GM19372 (cell line): ENCODE results near the gene ZBTB21.

Source experiments
- ATAC-seq: cut with Tn5 transposase; IDR thresholded peaks from one replicate; pipeline ENCODE4 v1.9.1; 2021; ENCODE audit warnings: mild to moderate bottlenecking, low read depth, moderate library complexity; ENCODE audit not compliant: unreplicated experiment

Gene ZBTB21

DNA sequence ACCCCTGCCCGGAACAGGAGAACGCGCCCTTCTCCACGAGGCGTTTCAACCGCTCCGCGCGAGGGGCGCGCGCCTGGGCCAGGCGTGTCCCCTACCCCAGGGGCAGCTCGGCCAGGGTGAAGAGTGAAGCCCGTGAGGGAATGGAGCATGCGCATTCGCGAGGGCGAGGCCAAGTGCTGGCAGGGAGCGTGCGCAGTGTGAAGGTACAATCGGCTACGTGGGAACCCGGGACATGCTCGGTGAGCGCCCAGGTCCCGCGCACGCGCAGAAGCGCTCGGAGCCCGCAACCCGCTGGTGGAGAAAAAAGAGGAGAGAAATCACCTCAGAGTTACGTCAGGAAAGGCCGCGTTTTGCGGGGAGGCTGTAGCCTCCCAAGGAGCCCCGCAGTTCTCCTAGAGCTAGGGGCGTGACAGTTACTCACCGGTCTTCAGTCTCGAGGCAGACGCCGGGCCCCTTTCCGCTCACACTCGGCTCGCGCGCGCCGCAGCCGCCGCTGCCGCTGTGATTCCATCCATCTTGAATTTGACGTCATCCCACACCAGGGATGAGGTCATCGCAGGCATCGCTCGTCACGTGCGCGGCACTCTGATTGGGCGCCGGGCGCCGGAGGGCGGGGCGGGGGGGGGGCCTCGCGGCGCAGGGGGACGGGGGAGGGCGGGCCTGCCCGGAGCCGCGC lies at the start of gene ZBTB21:
Gene ZBTB21 (minus strand): TSS at position 530 of the 676 bp plus-strand sequence. CDS start 16,265 bp downstream, outside the sequence.
- peak; percentile 63 for ATAC-seq

DNA sequence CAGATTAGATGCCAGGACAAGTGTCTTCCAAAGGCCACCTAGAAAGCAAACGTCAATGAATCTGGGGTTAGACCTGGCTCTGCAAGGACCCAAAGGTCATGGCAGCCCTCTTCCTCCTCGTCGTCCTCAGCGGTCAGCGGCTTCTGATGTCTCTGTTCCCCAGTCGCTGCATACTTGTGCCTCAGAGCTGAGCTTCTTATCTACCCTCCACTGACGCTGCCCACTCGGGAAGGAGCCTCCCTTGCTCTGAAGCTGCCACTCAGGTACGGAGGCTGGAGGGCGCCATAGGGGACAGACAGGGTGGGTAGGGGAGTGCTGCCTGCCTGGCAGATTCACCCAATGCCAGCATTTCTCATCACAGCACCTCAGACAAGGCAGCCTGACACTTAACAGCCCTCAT lies 49.6 kb upstream of the ZBTB21 start:
- no peak for ATAC-seq

DNA sequence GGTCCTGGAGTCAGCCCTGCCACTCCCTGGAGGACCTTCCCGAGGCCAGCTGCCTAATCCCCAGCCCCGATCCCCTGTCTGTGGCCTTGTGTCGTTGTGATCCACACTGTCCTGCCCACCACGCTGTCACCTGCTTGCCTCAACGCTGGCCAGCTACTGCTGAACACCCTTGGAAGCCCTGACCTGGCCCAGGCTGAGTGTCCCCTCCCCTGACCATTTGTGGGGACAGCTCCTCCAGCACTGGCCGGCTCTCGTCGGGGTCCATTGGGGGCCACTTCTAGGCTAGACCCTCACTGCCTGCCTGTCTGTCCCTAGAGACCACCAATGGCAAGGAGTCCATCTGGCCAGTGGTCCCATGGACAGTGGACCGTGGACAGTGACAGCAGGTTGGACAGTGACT lies 49.0 kb upstream of the ZBTB21 start:
- no peak for ATAC-seq

DNA sequence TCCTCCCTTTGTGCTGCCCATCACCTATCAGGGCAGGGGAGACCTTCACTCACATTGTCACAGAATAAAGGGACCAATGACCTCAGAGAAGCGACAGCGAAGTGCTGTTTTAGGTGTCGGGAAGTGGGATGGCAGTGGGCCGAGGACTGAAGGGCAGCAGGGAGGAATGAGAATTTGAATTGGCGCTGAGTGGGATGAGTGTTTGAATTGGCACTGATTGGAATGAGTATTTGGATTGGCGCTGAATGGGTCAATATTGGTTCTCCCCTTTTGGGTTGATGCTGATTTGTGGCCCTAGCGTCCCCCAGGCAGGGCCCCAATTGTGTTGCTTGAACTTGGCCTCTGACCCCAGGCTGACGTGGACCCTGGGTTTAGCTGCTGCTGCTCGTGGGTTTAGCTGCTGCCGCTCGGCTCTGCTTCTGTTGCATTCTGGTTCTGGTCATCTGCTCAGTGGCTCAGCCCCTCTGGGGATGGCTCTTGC lies 48.5 kb upstream of the ZBTB21 start:
- ATAC-seq = no peak

GRCh38 chr21:42057851-42058437 lies 47.8 kb upstream of the ZBTB21 start:
- no peak for ATAC-seq

DNA sequence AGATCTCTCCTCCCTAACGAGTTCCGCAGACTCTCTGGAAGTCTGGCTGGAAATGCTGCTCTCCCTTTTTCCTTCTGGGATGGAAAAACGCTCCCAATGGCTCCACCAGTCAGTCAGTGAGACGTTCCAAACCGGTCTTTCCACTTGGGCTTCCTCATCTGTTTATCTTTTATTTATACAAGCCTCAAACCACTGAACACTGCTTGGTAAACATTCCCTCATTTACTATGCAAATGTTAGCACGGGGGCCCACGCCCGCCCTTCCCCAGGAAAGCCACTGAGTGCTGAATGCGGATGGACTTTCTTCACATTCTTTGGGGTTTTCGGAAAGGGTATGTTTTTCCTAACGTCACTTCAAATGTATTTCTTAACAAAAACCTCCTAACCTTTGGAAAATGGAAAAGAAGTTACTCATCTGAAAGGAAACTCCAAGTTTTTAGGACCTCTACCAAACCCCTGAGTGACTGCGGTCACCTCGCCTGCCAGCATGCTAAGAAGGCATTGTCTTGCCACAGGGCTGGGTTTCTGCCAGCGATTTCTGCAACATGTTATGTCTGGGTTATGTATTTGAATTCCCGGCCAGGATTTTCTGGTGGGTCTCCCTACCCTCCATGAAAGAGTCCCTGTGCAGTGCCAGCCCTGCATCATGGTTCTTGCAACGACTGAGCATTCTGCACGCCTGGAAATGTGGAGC lies 47.0 kb upstream of the ZBTB21 start:
- no peak for ATAC-seq

DNA sequence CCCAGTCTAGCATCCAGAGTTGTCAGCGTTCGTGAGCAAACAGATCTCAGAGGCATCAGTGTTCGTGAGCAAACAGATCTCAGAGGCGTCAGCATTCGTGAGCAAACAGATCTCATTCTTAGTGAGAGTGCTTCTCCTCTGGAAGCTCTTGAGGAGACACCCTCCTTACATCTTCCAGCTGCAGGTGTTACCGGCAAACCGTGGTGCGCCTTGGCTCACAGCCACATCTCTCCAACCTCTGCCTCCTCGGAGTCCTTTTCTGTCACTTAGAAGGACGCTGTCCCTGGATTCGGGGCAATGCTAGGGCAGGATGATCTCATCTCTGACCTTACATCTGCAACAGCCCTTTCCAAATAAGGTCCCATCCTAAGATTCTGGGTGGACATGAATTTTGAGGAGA lies 46.3 kb upstream of the ZBTB21 start:
- no peak for ATAC-seq

DNA sequence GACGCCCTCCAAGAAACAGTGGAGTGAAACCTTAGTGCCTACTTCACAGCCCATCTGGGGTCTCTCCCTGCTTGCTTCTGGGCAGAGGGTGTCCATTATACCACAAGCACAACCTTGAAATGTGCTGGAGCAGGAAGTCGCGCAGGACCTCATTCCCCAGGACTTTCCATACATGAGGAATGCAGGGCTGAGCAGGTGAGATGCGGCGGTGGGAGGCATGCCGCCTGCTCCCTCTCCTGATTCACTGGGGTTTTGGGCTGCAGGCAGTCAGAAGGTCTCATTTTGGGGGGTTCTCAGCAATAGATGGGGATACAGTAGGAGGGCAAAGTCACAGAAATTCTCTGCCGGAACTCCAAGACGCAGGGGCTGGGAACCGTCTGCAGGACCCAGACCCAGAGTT lies 45.3 kb upstream of the ZBTB21 start:
- no peak for ATAC-seq

DNA sequence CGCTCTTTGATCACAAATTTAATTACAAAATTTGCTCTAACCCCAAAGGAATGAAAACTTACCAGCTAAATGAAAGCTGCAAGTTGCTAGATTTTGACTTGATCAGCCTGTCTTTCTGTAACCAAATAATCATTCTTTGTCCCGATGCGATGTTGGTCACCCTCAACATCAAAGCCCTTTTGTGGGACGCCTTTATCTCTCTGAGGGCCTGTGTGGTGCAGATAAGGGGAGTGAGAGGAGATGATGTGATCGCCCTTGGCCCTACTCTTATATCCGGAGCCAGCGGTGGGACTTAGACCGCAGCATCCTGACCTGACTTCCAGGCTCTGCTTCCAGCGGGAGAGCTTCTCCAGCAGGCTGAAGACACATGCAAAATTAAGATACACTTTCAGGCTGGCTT lies 41.6 kb upstream of the ZBTB21 start:
- no peak for ATAC-seq

DNA sequence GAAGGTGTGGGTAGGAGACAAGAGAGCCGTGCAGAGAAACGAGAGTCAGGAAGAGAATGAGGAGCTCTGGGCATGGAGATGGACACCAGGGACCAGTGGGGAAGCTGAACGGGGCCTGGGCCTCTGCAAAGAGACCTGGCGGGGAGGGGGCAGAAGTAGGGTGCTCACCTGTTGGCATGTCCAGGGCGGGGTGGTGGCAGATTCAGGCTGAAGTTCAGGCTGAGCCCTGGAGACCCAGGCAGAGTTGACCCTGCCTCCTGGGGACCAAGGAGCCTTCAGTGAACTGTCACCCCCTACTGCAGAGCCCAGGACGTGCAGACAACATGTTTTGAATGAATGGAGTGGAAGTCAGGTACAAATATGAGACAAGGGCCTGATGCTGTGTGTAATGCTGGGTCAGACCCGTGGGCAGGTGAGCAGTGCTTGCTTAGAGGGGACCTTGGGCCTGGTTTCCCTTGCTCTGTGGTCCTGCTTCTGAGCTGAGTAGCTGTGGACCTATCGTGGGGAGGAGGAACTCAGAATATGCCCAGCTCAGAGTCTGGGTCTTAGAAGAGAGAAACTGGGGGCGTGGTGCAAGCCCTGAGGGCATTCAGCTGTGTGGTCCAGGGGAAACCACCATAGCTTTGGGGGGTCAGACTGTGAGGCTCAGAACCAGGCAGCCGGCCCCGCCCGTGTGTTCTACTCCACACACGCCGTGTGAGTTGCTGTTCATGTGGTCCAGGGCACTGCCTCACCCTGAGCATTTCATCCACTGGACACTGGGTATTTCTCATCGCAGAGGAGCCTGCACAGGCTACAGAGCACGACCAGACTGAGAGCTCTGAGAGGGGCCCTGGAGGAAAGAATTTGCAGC lies 39.6 kb upstream of the ZBTB21 start:
- no peak for ATAC-seq

DNA sequence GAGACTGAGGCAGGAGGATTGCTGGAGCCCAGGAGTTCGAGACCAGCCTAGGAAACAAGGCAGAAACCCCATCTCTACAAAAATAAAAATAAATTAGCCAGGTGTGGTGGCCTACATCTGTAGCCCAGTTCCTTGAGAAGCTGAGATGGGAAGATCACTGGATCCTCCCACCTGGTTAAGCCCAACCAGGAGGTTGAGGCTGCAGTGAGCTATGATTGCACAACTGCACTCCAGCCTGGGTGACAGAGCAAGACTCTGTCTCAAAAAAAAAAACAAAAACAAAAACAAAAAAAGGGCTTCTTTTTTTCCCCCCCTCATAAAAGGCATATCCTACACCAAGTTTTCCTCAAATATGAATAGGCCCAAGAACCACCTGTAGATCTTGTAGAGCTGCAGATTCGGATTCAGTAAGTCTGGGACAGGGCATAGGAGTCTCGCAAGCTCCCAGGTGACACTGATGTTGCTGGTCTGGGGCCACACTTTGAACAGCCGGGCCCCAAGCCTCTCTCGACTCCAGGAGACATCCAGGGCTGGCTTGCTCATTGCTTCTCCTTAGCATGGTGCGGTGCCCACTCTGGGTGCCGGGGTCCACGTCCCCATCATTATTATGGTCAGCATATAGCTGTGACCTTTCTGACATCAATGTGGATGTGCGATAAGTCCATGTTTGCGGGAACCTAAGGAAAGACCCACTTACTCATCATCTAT lies 38.9 kb upstream of the ZBTB21 start:
- ATAC-seq = no peak

DNA sequence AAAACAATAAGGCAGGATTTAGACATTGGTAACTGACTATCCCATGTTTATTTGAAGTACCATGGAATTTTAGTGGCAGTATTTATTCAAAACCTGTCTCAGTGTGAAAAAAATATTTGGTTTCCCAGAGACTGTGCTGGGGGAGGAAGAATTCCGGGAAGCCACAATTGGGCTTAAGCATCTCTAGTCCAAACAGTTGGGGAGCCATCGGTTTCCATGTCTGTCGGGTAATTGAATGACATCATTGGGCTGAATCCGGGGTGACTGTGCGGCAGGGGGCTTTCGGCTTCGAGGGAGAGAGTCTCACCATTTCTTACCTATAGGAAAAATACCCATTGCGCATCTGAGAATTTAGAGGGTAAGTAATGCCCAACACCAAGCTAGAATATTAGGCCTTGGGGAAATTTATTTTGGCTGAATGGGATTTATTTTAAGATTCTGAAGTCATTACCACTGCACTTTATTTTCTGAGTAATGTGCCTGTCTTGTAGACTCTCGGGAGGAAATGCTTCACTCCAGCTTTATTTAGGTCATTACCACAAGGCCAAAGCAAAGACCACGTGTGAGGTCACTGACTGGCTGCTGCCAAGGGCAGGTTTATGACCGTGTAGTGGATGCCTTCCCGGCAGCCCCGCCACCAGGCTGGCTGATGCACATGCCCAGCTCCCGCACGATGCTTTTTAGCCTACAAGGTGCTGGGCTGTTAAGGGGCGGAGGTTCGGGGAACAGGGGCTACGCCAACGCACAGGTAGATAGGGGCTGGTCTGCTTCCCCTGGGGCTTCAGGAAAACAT lies 37.9 kb upstream of the ZBTB21 start:
- no peak for ATAC-seq

DNA sequence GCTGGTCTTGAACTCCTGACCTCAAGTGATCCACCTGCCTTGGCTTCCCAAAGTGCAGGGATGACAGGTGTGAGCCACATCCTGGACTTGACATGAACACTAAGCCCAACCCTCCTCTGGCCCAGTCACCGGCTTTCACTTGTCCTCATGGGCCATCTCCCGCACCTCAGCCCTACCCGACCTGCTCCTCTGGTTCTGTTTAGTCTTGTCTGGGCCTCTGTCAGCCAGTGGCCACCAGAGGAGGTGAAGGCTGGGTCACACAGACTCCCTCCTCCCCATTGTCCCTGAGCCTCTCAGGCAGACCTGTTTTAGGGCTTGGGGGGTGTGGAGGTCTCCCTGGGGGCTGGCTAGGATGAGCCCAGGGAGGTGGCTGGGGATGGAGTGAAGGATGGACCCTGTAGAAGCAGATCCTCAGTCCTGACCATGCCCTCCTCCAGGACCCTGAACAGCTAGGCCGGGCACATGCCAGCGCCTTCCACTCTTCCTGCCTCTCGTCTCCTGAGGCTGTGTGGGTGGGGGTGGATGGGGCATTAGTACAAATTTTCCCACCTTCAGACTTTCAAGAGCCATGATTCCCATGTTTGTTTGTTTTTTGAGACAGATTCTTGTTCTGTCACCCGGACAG lies 34.8 kb upstream of the ZBTB21 start:
- ATAC-seq = no peak

DNA sequence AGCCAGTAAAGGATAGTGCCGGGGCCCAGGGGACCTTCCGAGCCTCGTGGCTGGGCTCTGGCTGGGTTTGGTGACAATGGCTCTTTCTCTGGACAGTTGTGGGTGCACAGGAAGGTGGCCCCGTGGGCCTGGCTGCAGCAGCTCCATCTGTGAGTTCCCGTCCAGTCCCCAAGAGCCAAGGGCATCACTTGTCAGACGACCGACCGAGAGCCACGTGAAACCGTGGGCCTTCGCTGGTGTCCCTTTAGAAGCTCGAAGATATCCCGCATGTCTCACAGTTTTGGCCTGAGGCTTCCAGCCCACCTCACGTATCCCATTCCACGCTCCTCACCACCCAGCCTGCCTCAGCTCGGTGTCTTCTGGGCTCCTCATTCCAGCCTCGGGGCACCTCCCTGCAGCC lies 33.8 kb upstream of the ZBTB21 start:
- no peak for ATAC-seq

- no peak for ATAC-seq
Measured at GRCh38 chr21:42043201-42043895, 33.2 kb upstream of the ZBTB21 start.

DNA sequence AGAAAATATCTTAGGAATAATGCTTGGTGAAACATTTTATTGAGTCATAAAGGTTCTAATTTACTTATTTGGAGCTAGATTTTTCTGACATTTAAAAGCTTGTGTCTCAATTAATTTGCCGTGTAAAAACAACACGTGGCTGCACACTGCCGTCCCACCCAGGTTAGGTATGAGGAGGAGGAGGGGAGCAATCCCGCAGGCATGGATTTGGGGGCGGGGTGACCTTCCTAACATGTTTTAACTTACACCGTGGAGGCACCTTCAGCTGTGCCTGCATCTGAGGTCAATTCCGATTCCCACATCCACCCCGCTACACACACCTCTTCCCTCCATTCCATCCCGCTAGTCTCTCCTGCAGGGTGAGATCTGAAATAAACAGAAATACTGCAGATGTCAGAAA lies 32.5 kb upstream of the ZBTB21 start:
- ATAC-seq = no peak

GRCh38 chr21:42041711-42042110 lies 31.6 kb upstream of the ZBTB21 start:
- no peak for ATAC-seq

GRCh38 chr21:42041246-42041645 lies 31.1 kb upstream of the ZBTB21 start:
- ATAC-seq = no peak
